Mucosa of descending colon (tissue), 3 donors: Measurements from ENCODE around the gene RNF41. TPM values are rescaled to one million over a fixed set of nuclear protein-coding genes. Genes with fewer than 3 reads are reported as not detected.
A peak's percentile ranks its signal among the peaks of the same experiment; 100 is the strongest.

Experiments used
- ATAC-seq: fragments of 200-7000 bp; cut with Tn5 transposase; one replicate; pipeline ENCODE4 v1.9.1; 2020; ENCODE audit warnings: mild to moderate bottlenecking, moderate library complexity
- DNase-seq, 3 donors: peaks; one replicate each; pipeline ENCODE4 v3.0.0-alpha.2; 2020
- H3K36me3 ChIP-seq: fragments of 200-600 bp; one replicate; pipeline ENCODE4 v1.8.0; 2021; ENCODE audit warnings: low read depth, mild to moderate bottlenecking
- H3K4me1 ChIP-seq: fragments of 200-600 bp; one replicate; pipeline ENCODE4 v1.8.0; 2021; ENCODE audit warnings: low read depth, mild to moderate bottlenecking
- H3K4me3 ChIP-seq: fragments of 200-600 bp; one replicate; pipeline ENCODE4 v1.8.0; 2021; ENCODE audit warnings: mild to moderate bottlenecking
- H3K9me3 ChIP-seq: fragments of 200-600 bp; one replicate; pipeline ENCODE4 v1.8.0; 2021; ENCODE audit warnings: mild to moderate bottlenecking
- intact Hi-C, 2 donors: fragments of 100-400 bp; cut with DNase I in 1 of 2; cut with micrococcal nuclease in 1 of 2; formaldehyde crosslinking; loops; one replicate each; pipeline versions ENCODE4 v1.11.0 to v1.11.1; 2022; cut with DNase I, micrococcal nuclease
- total RNA-seq, 3 donors: library from RNA; stranded (reverse); fragmentation: NEBNext Ultra II Directional in 2 of 3; extraction: Animal tissue kit (Norgen Biotek cat#: 25700) in 2 of 3; gene quantifications; one replicate each; pipeline versions ENCODE4 v1.2.1 to v1.2.4, GENCODE V29; 2021 to 2023
- TF ChIP-seq, protein P1 (sequence below): fragments of 200-600 bp; IDR thresholded peaks from one replicate; pipeline ENCODE4 v1.8.0; 2022; ENCODE audit warnings: antibody characterized with exemption, mild to moderate bottlenecking
- donor health status: DM: no; HTN: no; CAD: no; lungs with moderate emphysema.
- donor health status: DM: no; HTN: no; CAD: no.
- donor health status: DM: no; HTN: yes; CAD: no.

Gene RNF41
- total RNA-seq, 3 donors from 2014 or later, result 30.4 to 51.5 (median 32.1) TPM

- H3K4me3 ChIP-seq, result no peak overlapping the region
- no peak for DNase-seq
- TF ChIP-seq, protein P1, sequence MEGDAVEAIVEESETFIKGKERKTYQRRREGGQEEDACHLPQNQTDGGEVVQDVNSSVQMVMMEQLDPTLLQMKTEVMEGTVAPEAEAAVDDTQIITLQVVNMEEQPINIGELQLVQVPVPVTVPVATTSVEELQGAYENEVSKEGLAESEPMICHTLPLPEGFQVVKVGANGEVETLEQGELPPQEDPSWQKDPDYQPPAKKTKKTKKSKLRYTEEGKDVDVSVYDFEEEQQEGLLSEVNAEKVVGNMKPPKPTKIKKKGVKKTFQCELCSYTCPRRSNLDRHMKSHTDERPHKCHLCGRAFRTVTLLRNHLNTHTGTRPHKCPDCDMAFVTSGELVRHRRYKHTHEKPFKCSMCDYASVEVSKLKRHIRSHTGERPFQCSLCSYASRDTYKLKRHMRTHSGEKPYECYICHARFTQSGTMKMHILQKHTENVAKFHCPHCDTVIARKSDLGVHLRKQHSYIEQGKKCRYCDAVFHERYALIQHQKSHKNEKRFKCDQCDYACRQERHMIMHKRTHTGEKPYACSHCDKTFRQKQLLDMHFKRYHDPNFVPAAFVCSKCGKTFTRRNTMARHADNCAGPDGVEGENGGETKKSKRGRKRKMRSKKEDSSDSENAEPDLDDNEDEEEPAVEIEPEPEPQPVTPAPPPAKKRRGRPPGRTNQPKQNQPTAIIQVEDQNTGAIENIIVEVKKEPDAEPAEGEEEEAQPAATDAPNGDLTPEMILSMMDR, result no peak
- H3K9me3 ChIP-seq, result no peaks in the 10 kb centered on the region
- H3K36me3 ChIP-seq, result no peaks in the 10 kb centered on the region
- no peak for ATAC-seq
- intact Hi-C loops, result no loop called here
- H3K4me1 ChIP-seq, result peaks cover 6% of the 10 kb centered on the region
Measured at GRCh38 chr12:56234746-56235436, 13.2 kb upstream of the RNF41 start.

- no peak overlapping the region for H3K4me3 ChIP-seq
- DNase-seq (peak in 2 of 3 donors; percentile 23 to 57), ATAC-seq (peak; percentile 27)
- no peaks in the 10 kb centered on the region for H3K9me3 ChIP-seq
- intact Hi-C loops, result no loop called here
- H3K4me1 ChIP-seq, result peaks cover 6% of the 10 kb centered on the region
- H3K36me3 ChIP-seq, result no peaks in the 10 kb centered on the region
- TF ChIP-seq, protein P1, result no peak
Measured at GRCh38 chr12:56231184-56231582, 9.5 kb upstream of the RNF41 start.

GRCh38 chr12:56230432-56231183 lies 8.9 kb upstream of the RNF41 start:
- TF ChIP-seq, protein P1, result no peak
- peak; percentile 95 for ATAC-seq
- Histone ChIP-seq H3K4me1 (peaks cover 6% of the 10 kb centered on the region), H3K4me3 (no peak overlapping the region), H3K36me3 (no peaks in the 10 kb centered on the region), H3K9me3 (no peaks in the 10 kb centered on the region)
- DNase-seq, result peak; percentile 89 to 92 (median 91)
- intact Hi-C loops, result no loop called here

GRCh38 chr12:56229916-56230431 lies 8.3 kb upstream of the RNF41 start, which contains the start of gene SLC39A5:
Gene SLC39A5 (plus strand): TSS chr12:56230051. CDS start chr12:56231275, 1,224 bp downstream.
- TF ChIP-seq, protein P1, result no peak
- H3K9me3 ChIP-seq, result no peaks in the 10 kb centered on the region
- no peaks in the 10 kb centered on the region for H3K36me3 ChIP-seq
- no peak within 1 kb of the TSS for H3K4me3 ChIP-seq
- DNase-seq (peak in 2 of 3 donors; percentile 59 to 72), ATAC-seq (peak; percentile 29)
- intact Hi-C loops, result no loop called here
- H3K4me1 ChIP-seq, result peaks cover 6% of the 10 kb centered on the region

DNA sequence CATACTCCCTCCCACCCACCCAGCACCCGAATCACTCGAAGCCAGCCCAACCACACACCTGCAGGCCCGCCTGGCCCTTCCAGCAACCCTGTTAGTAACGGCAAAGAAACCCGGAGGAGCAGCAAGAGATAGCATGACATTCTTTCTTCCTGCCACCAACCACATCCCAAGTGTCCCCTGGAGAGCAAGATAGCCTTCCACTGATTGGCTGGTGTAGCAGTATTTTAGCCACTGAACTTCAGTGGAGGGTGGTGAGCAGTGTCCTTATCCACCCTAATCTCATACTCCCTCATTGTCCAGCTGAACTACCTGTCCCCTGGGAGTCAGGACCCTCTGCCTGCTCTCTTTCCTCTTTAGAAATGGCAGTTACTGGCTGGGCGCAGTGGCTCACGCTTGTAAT lies 7.4 kb upstream of the RNF41 start:
- Histone ChIP-seq H3K4me3 (no peak overlapping the region), H3K4me1 (peaks cover 6% of the 10 kb centered on the region), H3K36me3 (no peaks in the 10 kb centered on the region), H3K9me3 (no peaks in the 10 kb centered on the region)
- ATAC-seq (no peak), DNase-seq (no peak)
- intact Hi-C loops, result no loop called here
- TF ChIP-seq, protein P1, result no peak
